HG02885 (cell line): ENCODE measurements around the gene WDR33.

Source experiments
- ATAC-seq: cut with Tn5 transposase; IDR thresholded peaks from one replicate; pipeline ENCODE4 v1.9.1; 2021; ENCODE audit warnings: mild to moderate bottlenecking; ENCODE audit not compliant: unreplicated experiment, poor library complexity

The WDR33 gene

DNA sequence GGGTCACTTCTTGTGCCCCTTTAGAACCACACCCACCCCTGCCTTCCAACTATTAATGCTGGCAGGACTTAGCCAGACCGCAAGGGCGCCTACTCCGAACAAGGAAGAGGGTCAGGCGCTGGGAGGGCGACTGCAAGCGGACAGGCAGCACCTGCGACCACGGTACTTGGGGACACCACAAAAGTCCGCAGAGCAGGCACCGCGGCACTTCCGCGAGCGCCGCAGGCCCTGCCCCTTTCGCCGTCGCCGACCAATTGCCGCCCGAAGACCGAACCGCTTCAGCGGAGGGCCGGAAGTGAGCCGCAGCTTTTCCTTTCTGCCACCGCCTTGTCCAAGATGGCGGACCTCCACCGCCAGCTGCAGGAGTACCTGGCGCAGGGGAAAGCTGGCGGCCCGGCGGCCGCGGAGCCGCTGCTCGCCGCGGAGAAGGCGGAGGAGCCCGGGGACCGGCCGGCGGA lies 109.7 kb downstream of the WDR33 start, which contains the start of gene SFT2D3:
SFT2D3 (plus strand) TSS at position 305 of the 458 bp plus-strand sequence; CDS start at position 337, 32 bp downstream.
- peak; percentile 77 for ATAC-seq

DNA sequence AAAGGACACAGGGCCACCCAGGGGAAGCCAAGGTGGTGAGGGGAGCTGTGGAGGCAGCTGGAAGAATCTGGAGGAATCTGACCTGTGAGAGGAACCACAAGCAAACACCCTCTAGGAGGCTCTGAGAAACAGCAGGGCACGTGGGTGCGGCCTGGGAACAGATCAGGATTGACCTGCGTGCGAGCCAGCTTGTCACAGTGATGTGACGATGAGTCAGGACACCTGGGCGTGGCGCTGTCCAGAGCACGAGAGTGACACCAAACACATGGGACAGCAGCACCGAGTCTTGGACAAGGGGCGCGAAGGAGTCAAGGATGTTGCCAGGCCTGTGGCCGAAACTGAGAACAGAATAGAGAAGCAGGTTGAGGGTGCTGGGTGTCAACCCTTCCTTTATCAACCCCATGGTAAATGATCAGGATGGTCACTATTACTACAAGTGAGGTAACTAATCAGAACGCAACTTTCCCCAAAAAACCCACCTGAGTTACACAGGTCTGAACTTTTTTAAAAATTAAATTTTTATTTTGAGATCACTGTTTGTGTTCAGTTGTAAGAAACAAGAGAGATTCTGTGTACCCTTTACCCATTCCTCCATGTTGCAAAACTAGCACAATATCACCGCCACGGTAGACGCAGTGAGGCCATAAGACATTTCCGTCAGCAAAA lies 110.3 kb downstream of the WDR33 start:
- peak; percentile 51 for ATAC-seq

GRCh38 chr2:127698553-127699355 lies 112.2 kb downstream of the WDR33 start:
- ATAC-seq, result no peak

DNA sequence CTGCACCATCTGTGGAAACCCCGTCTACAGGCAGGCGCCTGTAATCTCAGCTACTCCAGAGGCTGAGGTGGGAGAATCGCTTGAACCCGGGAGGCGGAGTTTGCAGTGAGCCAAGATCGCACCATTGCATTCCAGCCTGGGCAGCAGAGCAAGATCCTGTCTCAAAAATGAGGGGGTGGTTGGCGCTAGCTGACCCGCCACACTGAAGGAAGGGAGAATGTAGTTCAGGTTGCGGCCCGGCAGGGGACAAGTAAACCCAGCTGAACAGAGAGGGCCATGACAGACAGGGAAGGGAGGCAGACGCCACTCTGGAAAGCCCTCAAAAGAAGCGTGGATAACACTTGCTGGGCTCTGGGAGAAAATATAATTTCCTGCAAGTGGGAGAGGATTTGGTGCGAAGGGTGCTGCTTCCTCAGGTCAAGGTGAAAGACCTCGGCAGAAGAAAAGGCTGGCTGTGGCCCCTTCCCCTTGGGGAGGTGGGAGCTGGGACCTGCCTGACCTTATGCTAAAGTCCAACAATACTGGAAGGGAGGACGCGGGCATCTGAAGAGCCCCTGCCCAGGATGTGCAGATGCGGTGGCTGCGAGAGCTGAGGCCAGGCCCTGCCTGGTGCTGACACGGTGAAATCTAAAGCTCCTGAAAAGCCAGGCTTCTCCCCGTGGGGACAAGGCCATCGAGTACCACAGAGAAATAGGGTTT lies 113.3 kb downstream of the WDR33 start:
- ATAC-seq, result no peak

- no peak for ATAC-seq
Observed at GRCh38 chr2:127695491-127696472, 115.2 kb downstream of the WDR33 start.

- no peak for ATAC-seq
Observed at GRCh38 chr2:127694986-127695385, 116.0 kb downstream of the WDR33 start.

DNA sequence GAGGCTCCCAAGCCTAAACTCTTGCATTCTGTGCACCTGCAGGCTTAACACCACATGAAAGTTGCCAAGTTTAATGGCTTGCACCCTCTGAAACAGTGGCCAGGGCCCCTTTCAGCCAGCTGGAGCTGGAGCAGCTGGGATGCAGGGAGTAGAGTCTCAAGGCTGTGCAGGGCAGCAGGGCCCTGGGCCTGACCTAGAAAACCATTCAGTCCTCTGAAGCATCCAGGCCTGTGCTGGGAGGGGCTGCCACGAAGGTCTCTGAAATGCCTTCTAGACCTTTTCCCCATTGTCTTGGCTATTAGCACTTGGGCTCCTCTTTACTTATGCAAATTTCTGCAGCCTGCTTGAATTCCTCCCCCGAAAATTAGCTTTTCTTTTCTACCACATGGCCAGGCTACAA lies 120.3 kb downstream of the WDR33 start:
- ATAC-seq, result no peak

DNA sequence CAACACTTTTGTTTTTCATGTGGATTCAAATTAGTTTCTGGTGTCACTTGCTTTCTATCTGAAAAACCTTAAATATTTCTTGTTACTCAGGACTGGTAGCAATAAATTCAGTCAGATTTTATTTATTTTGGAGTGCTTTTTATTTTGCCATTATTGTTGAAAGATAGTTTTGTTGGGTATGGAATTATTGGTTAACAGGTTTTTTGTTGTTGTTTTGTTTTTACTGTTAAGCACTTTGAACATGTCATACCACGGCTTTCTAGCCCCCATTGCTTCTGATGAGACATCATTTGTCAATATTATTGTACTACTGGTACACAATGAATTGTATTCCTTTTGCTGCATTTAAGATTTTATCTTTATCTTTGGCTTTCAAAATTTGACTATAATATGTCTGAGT lies 122.6 kb downstream of the WDR33 start:
- no peak for ATAC-seq

DNA sequence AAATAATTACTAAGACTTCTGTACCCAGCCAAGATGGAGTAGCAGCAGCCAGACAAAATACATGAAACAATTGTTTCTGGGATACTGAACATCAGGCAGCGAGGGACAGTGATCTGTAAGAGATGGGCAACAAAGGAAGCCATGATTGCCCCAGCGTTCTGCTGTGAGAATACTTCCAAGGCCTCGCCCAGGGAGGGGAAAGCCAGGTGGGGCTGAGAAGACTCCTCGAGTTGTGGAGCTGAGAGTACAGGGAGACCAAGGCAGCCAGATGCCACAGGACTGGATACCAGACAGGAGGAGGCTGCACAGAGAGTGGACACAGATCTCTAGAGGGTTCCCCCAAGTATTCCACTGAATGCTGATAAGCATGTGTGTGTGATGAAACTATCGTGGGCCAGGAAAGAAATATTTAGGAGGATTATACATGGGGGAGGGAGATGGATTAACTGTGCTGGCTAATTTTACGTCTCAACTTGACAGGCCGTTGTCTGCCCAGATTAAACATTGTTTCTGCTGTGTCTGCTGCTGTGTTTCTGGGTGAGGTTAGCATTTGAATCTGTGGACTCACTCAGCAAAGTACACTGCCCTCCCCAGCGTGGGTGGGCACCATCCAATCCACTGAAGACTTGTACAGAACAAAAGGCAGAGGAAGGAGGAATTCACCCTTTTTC lies 125.4 kb downstream of the WDR33 start:
- ATAC-seq, result no peak

- ATAC-seq, result no peak
Observed at GRCh38 chr2:127683757-127684156, 127.2 kb downstream of the WDR33 start.

DNA sequence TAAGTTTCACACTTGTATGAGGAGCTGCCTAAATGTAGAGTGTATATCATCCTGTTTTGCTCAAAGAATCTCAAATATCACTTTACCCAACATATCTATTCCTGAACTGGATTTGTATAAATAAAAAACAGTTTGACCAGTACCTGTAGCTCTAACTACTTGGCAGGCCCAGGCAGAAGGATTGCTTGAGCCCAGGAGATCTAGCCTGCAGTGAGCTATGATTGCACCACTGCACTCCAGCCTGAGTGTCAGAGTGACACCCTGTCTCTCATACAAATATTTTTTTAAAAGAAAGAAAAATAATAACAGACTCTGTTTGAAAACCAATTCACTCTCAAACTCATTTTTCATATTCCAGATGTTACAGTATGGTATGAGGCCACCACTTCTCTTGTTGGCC lies 127.9 kb downstream of the WDR33 start:
- ATAC-seq, result no peak

- no peak for ATAC-seq
Observed at GRCh38 chr2:127681976-127682857, 128.8 kb downstream of the WDR33 start.

GRCh38 chr2:127681288-127681804 lies 129.6 kb downstream of the WDR33 start:
- ATAC-seq, result no peak

DNA sequence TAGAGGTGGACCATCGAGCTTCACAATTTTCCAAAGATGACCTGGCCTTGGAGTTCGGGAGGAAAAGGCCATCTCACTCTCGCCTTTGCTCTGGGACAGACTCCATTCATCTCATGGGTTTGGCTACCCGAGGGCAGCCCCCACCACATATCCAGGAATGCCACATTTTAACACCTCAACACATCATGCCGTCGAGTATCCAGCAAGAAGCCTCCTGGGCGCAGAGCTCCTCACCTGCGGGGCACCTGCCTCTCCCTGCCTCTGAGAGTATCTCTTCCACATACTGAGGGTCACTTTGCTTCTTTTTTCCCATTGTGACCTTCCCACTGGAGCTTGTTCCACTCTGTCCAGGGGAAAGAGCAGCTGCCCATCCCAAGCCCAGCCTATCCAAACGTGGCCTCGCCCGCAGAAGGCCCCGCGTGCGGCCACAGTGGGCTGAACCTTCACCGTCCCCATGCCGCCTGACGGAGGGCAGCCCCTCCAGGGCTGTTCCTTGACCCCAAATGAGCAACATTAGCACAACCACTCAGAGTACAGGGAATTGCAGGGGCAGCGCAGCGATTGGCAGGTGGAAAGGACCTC lies 130.2 kb downstream of the WDR33 start:
- ATAC-seq, result no peak

- ATAC-seq, result no peak
Observed at GRCh38 chr2:127679680-127680361, 131.2 kb downstream of the WDR33 start.

DNA sequence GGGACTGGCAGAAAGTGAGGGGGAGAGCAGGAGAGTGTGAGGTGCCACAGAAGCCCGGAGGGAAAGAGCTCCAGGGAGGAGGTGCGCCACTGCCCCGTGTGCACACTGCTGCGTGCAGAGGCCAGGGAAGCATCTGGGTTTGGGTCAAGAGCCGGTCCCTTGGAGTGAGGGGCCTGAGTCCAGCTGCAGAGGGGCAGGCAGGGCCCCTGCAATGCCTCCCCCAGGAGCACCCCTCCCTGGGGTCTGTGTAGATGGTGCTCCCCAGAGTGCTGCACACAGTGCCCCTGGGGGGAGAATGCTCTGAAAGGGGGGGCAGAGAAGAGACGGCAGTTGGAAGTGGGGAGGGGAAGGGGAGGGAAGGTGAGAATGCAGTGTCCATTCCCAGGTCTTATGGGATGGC lies 132.0 kb downstream of the WDR33 start:
- ATAC-seq, result no peak

DNA sequence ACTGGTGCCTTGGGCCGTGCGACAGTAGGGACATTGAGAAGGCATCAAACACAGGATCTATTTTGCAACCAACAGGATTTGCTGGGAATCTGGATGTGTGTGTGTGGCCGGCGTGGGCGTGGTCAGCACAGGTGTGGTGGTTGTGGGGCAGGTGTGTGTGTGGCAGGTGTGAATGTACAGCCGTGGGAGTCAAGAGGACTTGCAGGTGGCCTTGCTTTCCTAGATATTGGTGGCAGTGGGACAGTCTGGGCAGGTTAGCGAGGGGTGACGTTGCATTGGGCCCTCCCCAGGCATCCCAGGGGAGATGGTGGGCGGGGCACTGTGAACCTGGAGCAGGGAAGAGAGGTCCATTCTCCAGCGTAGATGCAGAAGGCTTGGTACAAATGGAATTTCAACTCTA lies 132.4 kb downstream of the WDR33 start:
- ATAC-seq, result no peak
